MM.1S (cell line): ENCODE results near the gene OR2A5.

ENCODE experiments used
- CTCF ChIP-seq: fragments of 300-600 bp; sonication (generic); IDR thresholded peaks from 2 replicates; pipeline ENCODE4 v1.5.1; 2016; ENCODE audit warnings: antibody characterized with exemption, low read length, mixed read lengths
- EZH2 ChIP-seq: fragments of 300-600 bp; sonication (generic); optimal IDR thresholded peaks from 2 replicates; pipeline ENCODE3; 2017; ENCODE audit warnings: low read depth, mild to moderate bottlenecking, antibody characterized with exemption, low read length, mixed read lengths
- EZH2phosphoT487 ChIP-seq: fragments of 300-600 bp; sonication (generic); IDR thresholded peaks from 2 replicates; pipeline ENCODE4 v1.6.1; 2018; ENCODE audit warnings: antibody characterized with exemption, low read length

DNA sequence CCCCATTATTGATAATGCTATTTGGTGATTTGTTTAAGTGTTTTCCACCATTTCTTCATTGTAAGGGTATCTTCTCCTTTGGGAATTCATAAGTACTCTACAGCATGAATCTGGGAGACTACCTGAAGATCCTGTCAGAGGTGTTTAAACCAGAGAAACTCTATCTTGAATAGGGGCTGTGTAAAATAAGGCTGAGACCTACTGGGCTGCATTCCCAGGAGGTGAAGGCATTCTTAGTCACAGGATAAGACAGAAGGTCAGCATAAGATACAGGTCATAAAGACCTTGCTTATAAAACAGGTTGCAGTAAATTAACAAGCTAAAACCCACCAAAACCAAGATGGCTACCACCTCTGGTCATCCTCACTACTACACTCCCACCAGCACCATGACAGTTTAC, 13.4 kb upstream of the OR2A5 start:
- TF ChIP-seq CTCF (no peak), EZH2phosphoT487 (no peak), EZH2 (no peak)
